ENCODE measurements around the gene CDH5. TPM values are rescaled to one million over a fixed set of nuclear protein-coding genes. Genes with fewer than 3 reads are reported as not detected.

The CDH5 gene
- total RNA-seq, 2 experiments from 2014 or later = not detected

GRCh38 chr16:66409156-66409555 lies 42.7 kb downstream of the CDH5 start:
- Mint-ChIP-seq H3K4me1 (peaks cover 23% of the 10 kb centered on the region), H3K36me3 (peaks cover 8% of the 10 kb centered on the region), H3K27me3 (peaks cover 14% of the 10 kb centered on the region), H3K27ac (no peak overlapping the region), H3K4me3 (peak overlapping the region; percentile 66), H3K9me3 (ENCODE audit: low read depth) (peaks cover 5% of the 10 kb centered on the region)
- DNase-seq (no peak), ATAC-seq (no peak)
- CTCF ChIA-PET = interaction anchor here (1.0 to 8.7 kb wide), 6 partner anchors 70 to 187 kb away, joined by 3 to 209 read pairs (median 12); no protein-coding TSS in a partner anchor

DNA sequence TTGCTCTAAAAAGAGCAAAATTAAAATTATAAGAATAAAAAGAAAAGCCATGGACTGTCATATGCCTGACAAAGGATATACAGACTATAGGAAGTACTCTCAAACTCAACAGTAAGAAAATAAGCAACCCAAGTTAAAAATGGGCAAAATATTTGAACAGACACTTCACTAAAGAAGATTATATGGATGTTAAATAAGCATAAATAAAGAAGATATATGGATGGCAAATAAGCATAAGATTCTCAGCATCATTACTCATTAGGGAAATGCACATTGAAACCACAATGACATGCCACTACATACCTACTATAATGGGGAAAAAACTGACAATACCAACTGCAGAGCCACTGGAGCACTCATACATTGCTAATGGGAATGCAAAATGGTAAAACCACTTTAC lies 45.7 kb downstream of the CDH5 start:
- Mint-ChIP-seq H3K4me1 (peaks cover 19% of the 10 kb centered on the region), H3K4me3 (no peak overlapping the region), H3K27ac (no peak overlapping the region), H3K9me3 (ENCODE audit: low read depth) (peaks cover 5% of the 10 kb centered on the region), H3K36me3 (peaks cover 8% of the 10 kb centered on the region), H3K27me3 (no peaks in the 10 kb centered on the region)
- DNase-seq (no peak), ATAC-seq (no peak)
- CTCF ChIA-PET = no interaction called here

DNA sequence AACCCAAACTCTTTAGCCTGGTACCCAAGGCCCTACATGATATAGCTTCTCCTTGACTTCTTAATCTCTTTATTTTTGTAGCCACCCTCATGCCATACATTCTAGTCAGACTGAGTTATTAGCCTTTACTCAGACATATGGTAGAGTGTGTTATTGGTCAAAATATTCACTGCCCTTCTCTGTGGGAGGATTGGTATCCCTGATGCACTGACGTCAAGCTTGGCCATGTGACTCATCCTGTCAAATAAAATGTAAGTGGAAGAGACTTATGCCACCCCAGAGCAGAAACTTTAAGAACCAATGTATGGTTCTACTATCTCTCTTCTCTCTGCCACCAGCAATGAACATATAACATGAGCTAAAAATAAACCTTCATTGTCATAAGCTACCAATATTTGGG lies 48.4 kb downstream of the CDH5 start:
- H3K9me3 Mint-ChIP-seq (ENCODE audit: low read depth) = peaks cover 5% of the 10 kb centered on the region
- peaks cover 5% of the 10 kb centered on the region for H3K4me1 Mint-ChIP-seq
- H3K27ac Mint-ChIP-seq = no peak overlapping the region
- DNase-seq (peak; percentile 3), ATAC-seq (no peak)
- H3K27me3 Mint-ChIP-seq = no peaks in the 10 kb centered on the region
- CTCF ChIA-PET = interaction anchor here (0.9 to 1.6 kb wide), 3 partner anchors 8 to 176 kb away, joined by 3 to 6 read pairs (median 4); no protein-coding TSS in a partner anchor
- H3K36me3 Mint-ChIP-seq = peaks cover 8% of the 10 kb centered on the region
- H3K4me3 Mint-ChIP-seq = no peak overlapping the region

- H3K36me3 Mint-ChIP-seq = peaks cover 6% of the 10 kb centered on the region
- CTCF ChIA-PET = no interaction called here
- peaks cover 10% of the 10 kb centered on the region for H3K27me3 Mint-ChIP-seq
- no peak overlapping the region for H3K4me3 Mint-ChIP-seq
- H3K9me3 Mint-ChIP-seq (ENCODE audit: low read depth) = peaks cover 3% of the 10 kb centered on the region
- no peak overlapping the region for H3K27ac Mint-ChIP-seq
- H3K4me1 Mint-ChIP-seq = peaks cover 5% of the 10 kb centered on the region
- DNase-seq = no peak
- ATAC-seq = no peak
These were observed 49.6 kb downstream of the CDH5 start for GRCh38 chr16:66416136-66416535.

DNA sequence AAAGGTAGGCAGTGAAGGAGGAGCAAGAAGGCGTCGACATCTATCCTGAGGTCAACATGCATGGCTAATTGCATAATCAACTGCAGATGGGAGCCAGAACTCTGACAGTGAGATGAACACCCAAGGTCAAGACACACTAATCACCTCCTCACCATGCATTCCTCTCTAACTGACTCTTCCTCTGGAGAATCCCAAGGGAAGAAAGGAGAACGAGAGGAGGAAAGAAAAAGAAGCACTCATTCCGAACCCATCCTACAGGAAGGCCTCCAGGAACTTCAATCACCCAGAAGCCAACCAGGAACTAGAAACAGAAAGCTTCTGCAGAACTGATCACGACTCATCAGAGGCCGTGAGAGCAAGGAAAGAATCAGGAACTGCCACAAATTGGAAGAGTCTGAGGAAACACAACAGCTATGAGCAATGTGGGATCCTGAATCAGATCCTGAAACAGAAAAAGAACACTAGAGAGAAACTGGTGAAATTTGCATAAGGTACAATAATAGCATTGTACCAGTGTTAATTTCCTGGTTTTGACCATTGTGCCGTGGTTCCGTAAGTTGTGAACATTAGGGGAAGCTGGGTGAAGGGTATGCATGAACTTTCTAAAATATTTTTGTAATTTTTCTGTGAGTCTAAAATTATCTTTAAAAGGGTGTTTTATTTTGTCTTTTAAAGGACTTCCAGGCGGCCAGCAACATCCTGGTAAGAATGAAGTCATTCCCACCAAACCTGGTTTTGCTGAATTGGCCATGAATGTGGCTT lies 50.6 kb downstream of the CDH5 start:
- Mint-ChIP-seq H3K9me3 (ENCODE audit: low read depth) (peaks cover 3% of the 10 kb centered on the region), H3K4me1 (peaks cover 5% of the 10 kb centered on the region), H3K27ac (no peak overlapping the region), H3K4me3 (no peak overlapping the region), H3K36me3 (peaks cover 2% of the 10 kb centered on the region), H3K27me3 (peaks cover 16% of the 10 kb centered on the region)
- peak; percentile 4 for DNase-seq
- CTCF ChIA-PET = interaction anchor here (1.3 to 1.7 kb wide), 2 partner anchors 10 to 60 kb away, joined by 3 to 6 read pairs; no protein-coding TSS in a partner anchor
- no peak for ATAC-seq

DNA sequence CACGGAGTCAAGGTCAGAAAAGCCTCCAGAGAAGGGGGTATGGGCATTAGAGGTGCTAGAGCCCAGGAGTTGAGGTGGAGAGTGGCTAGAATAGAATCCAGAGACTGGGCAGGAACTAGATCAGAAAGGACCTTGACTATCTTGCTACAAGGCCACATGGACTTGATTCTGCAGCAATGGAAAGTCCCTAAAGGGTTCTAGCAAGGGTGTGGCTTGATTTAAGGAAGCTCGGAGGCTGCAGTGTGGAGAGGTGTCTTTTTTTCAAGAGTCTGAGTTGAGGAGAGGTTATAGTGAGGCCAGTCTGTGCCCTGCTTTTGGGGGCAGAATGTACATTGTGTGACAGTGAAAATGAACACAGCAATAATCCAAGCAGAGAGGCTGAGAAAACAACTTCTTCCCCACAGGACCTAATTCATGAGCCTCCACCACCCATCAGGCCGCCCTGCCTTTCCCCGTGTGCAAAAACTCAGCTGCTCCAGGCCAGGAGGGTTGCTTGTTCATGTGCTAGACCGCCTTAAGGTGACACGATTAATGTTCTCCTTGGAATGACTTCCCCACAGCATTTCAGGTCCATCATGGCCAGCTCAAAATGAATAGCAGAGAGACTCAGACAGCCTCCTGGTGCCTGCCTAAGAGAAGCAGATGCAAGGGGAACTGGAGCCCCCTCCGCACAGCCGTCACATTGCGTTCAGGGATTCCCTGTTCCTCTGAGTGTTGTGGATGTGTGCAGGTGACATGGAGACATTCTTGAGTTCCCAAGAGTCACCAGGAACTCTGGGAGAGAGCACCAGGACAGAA lies 51.9 kb downstream of the CDH5 start:
- DNase-seq (peak; percentile 38), ATAC-seq (no peak)
- H3K4me3 Mint-ChIP-seq = no peak overlapping the region
- H3K27ac Mint-ChIP-seq = no peak overlapping the region
- no peaks in the 10 kb centered on the region for H3K9me3 Mint-ChIP-seq (ENCODE audit: low read depth)
- peaks cover 22% of the 10 kb centered on the region for H3K27me3 Mint-ChIP-seq
- CTCF ChIA-PET = interaction anchor here (1.3 to 1.7 kb wide), 2 partner anchors 11 to 58 kb away, joined by 3 to 6 read pairs; no protein-coding TSS in a partner anchor
- H3K36me3 Mint-ChIP-seq = no peaks in the 10 kb centered on the region
- H3K4me1 Mint-ChIP-seq = peaks cover 5% of the 10 kb centered on the region

DNA sequence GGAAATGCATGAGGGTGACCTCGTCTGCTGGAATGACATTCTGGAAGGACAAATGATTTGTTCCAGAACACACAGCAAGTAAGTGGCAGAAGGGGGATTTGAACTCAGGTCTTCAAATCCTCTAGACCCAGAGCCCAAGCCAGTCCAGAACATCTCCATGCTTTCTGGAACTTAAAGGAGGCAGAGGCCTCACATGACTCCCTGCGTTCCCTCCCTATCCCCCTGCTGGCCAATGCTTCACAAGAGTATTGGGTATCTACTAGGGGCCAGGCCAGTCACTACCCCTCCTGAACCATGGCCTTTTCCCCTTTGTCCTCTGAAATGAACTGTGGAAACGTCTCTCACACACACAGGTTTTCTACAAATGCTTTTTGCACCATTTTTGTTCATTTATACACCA lies 53.0 kb downstream of the CDH5 start:
- Mint-ChIP-seq H3K9me3 (ENCODE audit: low read depth) (no peaks in the 10 kb centered on the region), H3K27ac (no peak overlapping the region), H3K4me3 (no peak overlapping the region), H3K4me1 (peaks cover 5% of the 10 kb centered on the region), H3K36me3 (no peaks in the 10 kb centered on the region), H3K27me3 (peaks cover 32% of the 10 kb centered on the region)
- CTCF ChIA-PET = no interaction called here
- ATAC-seq = no peak
- no peak for DNase-seq

GRCh38 chr16:66420396-66420795 lies 53.9 kb downstream of the CDH5 start:
- Mint-ChIP-seq H3K9me3 (ENCODE audit: low read depth) (no peaks in the 10 kb centered on the region), H3K27ac (no peak overlapping the region), H3K4me3 (no peak overlapping the region), H3K4me1 (peaks cover 5% of the 10 kb centered on the region), H3K27me3 (peaks cover 41% of the 10 kb centered on the region), H3K36me3 (no peaks in the 10 kb centered on the region)
- ATAC-seq = no peak
- CTCF ChIA-PET = interaction anchor here (1.3 kb wide), 1 partner anchor 14 kb away, joined by 4 read pairs; no protein-coding TSS in a partner anchor
- DNase-seq = no peak

DNA sequence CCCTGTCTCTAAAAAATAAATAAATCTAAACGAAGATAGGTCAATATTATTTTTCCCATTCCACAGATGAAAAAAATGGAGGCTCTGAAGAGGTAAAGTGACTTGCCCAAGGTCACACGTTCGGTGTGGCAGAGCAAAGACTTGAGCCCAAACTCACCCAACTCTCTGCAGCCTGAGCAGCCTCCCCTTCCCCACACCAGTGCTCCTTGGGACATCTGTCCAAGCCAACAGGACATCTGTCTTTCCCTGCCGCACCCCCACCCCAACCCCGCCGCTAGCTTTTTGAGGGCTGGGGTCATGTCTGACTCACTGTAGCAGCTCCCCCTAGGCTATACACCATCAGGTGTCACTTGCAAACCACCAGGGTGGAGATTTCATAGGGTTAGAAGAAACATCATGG lies 55.4 kb downstream of the CDH5 start:
- no peak overlapping the region for H3K27ac Mint-ChIP-seq
- CTCF ChIA-PET = no interaction called here
- H3K9me3 Mint-ChIP-seq (ENCODE audit: low read depth) = no peaks in the 10 kb centered on the region
- H3K36me3 Mint-ChIP-seq = no peaks in the 10 kb centered on the region
- H3K4me3 Mint-ChIP-seq = no peak overlapping the region
- no peak for DNase-seq
- no peak for ATAC-seq
- peaks cover 6% of the 10 kb centered on the region for H3K4me1 Mint-ChIP-seq
- H3K27me3 Mint-ChIP-seq = peaks cover 52% of the 10 kb centered on the region

GRCh38 chr16:66422366-66422765 lies 55.9 kb downstream of the CDH5 start:
- Mint-ChIP-seq H3K27ac (no peak overlapping the region), H3K9me3 (ENCODE audit: low read depth) (no peaks in the 10 kb centered on the region), H3K27me3 (peaks cover 52% of the 10 kb centered on the region), H3K4me1 (peaks cover 6% of the 10 kb centered on the region), H3K4me3 (no peak overlapping the region), H3K36me3 (no peaks in the 10 kb centered on the region)
- DNase-seq (no peak), ATAC-seq (no peak)
- CTCF ChIA-PET = no interaction called here

- CTCF ChIA-PET = no interaction called here
- Mint-ChIP-seq H3K27me3 (peaks cover 58% of the 10 kb centered on the region), H3K9me3 (ENCODE audit: low read depth) (no peaks in the 10 kb centered on the region), H3K4me3 (no peak overlapping the region), H3K4me1 (peaks cover 3% of the 10 kb centered on the region), H3K36me3 (no peaks in the 10 kb centered on the region), H3K27ac (no peak overlapping the region)
- DNase-seq (no peak), ATAC-seq (no peak)
These were observed 56.7 kb downstream of the CDH5 start for GRCh38 chr16:66423177-66423576.

GRCh38 chr16:66425651-66426050 lies 59.2 kb downstream of the CDH5 start:
- H3K9me3 Mint-ChIP-seq (ENCODE audit: low read depth) = no peaks in the 10 kb centered on the region
- no peak overlapping the region for H3K4me3 Mint-ChIP-seq
- peaks cover 1% of the 10 kb centered on the region for H3K4me1 Mint-ChIP-seq
- CTCF ChIA-PET = interaction anchor here (0.7 kb wide), 1 partner anchor 317 kb away, joined by 3 read pairs; no protein-coding TSS in a partner anchor
- no peak overlapping the region for H3K27ac Mint-ChIP-seq
- DNase-seq (no peak), ATAC-seq (no peak)
- peaks cover 76% of the 10 kb centered on the region for H3K27me3 Mint-ChIP-seq
- no peaks in the 10 kb centered on the region for H3K36me3 Mint-ChIP-seq

GRCh38 chr16:66426112-66427035 lies 59.9 kb downstream of the CDH5 start:
- no peaks in the 10 kb centered on the region for H3K36me3 Mint-ChIP-seq
- CTCF ChIA-PET = no interaction called here
- H3K27ac Mint-ChIP-seq = no peak overlapping the region
- peaks cover 1% of the 10 kb centered on the region for H3K4me1 Mint-ChIP-seq
- no peaks in the 10 kb centered on the region for H3K9me3 Mint-ChIP-seq (ENCODE audit: low read depth)
- ATAC-seq (no peak), DNase-seq (no peak)
- peaks cover 75% of the 10 kb centered on the region for H3K27me3 Mint-ChIP-seq
- H3K4me3 Mint-ChIP-seq = no peak overlapping the region
